Esophagus squamous epithelium (tissue), 5 donors: ENCODE results near the gene HIGD2B. TPM values are rescaled to one million over a fixed set of nuclear protein-coding genes. Genes with fewer than 3 reads are reported as not detected.

Experiments used
- DNase-seq: peaks from one replicate; lab custom pipeline; 2025; lab: John Stamatoyannopoulos, UW
- H3K27ac ChIP-seq, 4 donors: fragments of 200-600 bp; sonication (generic); one replicate each; pipeline ENCODE4 v1.5.1; 2016 to 2019; ENCODE audit warnings: mild to moderate bottlenecking in 1 of 4
- H3K27me3 ChIP-seq, 4 donors: fragments of 200-600 bp; sonication (generic); 1 replicate in 3 of 4; 2 replicates in 1 of 4; pipeline versions ENCODE4 v1.5.1 to v1.6.0; 2017 to 2021; ENCODE audit warnings: antibody characterized with exemption in 1 of 4
- H3K36me3 ChIP-seq, 3 donors: fragments of 200-600 bp; sonication (generic); one replicate each; pipeline ENCODE4 v1.5.1; 2016 to 2019
- H3K4me1 ChIP-seq, 3 donors: fragments of 200-600 bp; sonication (generic); one replicate each; pipeline ENCODE4 v1.5.1; 2017 to 2019
- H3K4me3 ChIP-seq, 4 donors: fragments of 200-600 bp; sonication (generic); 1 replicate in 3 of 4; 2 replicates in 1 of 4; pipeline ENCODE4 v1.5.1; 2016 to 2019; ENCODE audit warnings: mild to moderate bottlenecking in 2 of 4, moderate library complexity in 1 of 4
- H3K9me3 ChIP-seq, 3 donors: fragments of 200-600 bp; sonication (generic); one replicate each; pipeline ENCODE4 v1.5.1; 2016 to 2019
- POLR2A ChIP-seq, 4 donors: fragments of 450-650 bp; IDR thresholded peaks; one replicate each; pipeline ENCODE4 v1.6.1; 2017; ENCODE audit warnings: antibody characterized with exemption in 4 of 4, mild to moderate bottlenecking in 4 of 4, moderate library complexity in 3 of 4
- WGBS, 2 donors: methylation state at CpG; one replicate each; pipeline ENCODE4 v1.1.5; 2018; 5-methylcytosine and 5-hydroxymethylcytosine counted together
- intact Hi-C: fragments of 100-400 bp; cut with DNase I; formaldehyde crosslinking; loops from one replicate; pipeline ENCODE4 v1.15.0; 2022
- total RNA-seq, 4 donors: library from RNA; depleted of rRNA; stranded (reverse); fragments of >200 nt; gene quantifications; one replicate each; pipeline ENCODE4 v1.1.0, GENCODE V29; 2016
- TF ChIP-seq, protein P1 (sequence below), 6 experiments: fragments of 450-650 bp in 4 of 6; fragments of 200-600 bp in 2 of 6; sonication (generic) in 2 of 6; IDR thresholded peaks; one replicate each; pipeline ENCODE4 v1.5.1; 2016 to 2019; ENCODE audit warnings: antibody characterized with exemption in 6 of 6, mild to moderate bottlenecking in 4 of 6, moderate library complexity in 4 of 6
- donor health status: DM: yes; HTN: yes; CAD: no.

HIGD2B gene
- total RNA-seq, 4 donors from 2014 or later: not detected

DNA sequence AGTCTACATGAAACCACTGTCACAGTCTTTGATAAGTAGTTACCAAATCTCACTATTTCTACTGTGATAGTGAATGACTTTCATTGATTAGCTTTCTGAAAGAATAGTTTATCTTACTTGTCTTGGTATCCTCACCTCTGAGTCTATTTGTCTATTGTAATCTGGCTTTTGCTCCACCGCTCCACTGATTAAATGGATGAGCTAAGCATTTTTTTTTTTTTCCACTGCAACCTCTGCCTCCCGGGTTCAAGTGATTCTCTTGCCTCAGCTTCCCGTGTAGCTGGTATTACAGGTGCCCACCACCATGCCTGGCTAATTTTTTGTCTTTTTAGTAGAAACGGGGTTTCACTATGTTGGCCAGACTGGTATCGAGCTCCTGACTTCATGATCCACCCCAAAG lies 13.0 kb upstream of the HIGD2B start:
- Histone ChIP-seq H3K27me3 (no peaks in the 10 kb centered on the region), H3K9me3 (no peaks in the 10 kb centered on the region), H3K4me3 (no peak overlapping the region), H3K36me3 (no peaks in the 10 kb centered on the region), H3K27ac (no peak overlapping the region), H3K4me1 (peaks cover 0 to 12% (median 0%) of the 10 kb centered on the region in 3 donors)
- no peak for DNase-seq
- TF ChIP-seq, protein P1, sequence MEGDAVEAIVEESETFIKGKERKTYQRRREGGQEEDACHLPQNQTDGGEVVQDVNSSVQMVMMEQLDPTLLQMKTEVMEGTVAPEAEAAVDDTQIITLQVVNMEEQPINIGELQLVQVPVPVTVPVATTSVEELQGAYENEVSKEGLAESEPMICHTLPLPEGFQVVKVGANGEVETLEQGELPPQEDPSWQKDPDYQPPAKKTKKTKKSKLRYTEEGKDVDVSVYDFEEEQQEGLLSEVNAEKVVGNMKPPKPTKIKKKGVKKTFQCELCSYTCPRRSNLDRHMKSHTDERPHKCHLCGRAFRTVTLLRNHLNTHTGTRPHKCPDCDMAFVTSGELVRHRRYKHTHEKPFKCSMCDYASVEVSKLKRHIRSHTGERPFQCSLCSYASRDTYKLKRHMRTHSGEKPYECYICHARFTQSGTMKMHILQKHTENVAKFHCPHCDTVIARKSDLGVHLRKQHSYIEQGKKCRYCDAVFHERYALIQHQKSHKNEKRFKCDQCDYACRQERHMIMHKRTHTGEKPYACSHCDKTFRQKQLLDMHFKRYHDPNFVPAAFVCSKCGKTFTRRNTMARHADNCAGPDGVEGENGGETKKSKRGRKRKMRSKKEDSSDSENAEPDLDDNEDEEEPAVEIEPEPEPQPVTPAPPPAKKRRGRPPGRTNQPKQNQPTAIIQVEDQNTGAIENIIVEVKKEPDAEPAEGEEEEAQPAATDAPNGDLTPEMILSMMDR (IDR thresholded peaks at IDR 0.05): no peak
- no peak for TF ChIP-seq POLR2A (IDR thresholded peaks at IDR 0.05)
- intact Hi-C loops: no loop called here
- 92 to 95% methylated on average over 5 of the region's 5 CpGs for WGBS, 2 donors

DNA sequence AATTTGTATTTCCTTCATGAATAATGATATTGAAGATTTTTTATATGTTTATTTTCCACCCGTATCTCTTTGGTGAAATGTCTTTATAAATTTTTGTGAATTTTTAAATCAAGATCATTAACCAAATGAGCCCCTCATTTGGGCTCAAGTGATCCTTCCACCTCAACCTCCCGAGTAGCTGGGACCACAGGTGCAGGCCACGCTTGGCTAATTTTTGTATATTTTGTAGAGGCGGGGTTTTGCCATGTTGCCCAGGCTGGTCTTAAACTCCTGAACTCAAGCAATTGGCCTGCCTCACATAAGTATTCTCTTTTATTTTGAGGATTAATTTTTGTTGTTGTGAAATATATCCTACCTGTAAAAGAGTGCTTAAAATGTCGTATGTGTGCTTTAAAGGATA lies 5.0 kb upstream of the HIGD2B start:
- no peak for TF ChIP-seq POLR2A (IDR thresholded peaks at IDR 0.05)
- TF ChIP-seq, protein P1 (IDR thresholded peaks at IDR 0.05): no peak
- 61 to 70% methylated on average over 5 of the region's 5 CpGs for WGBS, 2 donors
- Histone ChIP-seq H3K4me3 (no peak overlapping the region), H3K9me3 (no peaks in the 10 kb centered on the region), H3K27ac (no peak overlapping the region), H3K4me1 (peaks cover 0 to 19% (median 4%) of the 10 kb centered on the region in 3 donors), H3K36me3 (no peaks in the 10 kb centered on the region), H3K27me3 (no peaks in the 10 kb centered on the region)
- no peak for DNase-seq
- intact Hi-C loops: no loop called here

DNA sequence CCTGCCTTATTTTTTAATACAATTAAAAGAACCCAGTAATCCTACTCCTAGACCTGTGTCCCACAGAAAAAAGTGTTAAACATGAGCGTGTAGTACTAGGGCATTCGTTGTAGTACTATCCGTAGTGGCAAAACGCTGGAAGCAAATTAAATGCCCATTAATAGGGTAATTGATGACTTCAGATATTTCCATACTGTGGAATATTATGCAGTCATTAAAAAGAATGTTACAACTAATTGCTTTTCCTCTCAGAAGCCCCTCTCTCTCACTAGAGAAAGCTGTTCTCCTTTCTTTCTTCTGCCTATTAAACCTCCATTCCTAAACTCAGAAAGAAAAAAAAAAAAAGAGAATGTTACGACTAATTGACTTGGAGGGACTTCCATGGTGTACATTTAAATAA lies 2.7 kb upstream of the HIGD2B start:
- H3K27me3 ChIP-seq: no peaks in the 10 kb centered on the region
- no peaks in the 10 kb centered on the region for H3K9me3 ChIP-seq
- TF ChIP-seq, protein P1 (IDR thresholded peaks at IDR 0.05): no peak
- TF ChIP-seq POLR2A (IDR thresholded peaks at IDR 0.05): no peak
- intact Hi-C loops: no loop called here
- WGBS, 2 donors: 96 to 98% methylated on average over 5 of the region's 5 CpGs
- H3K4me3 ChIP-seq: no peak overlapping the region
- H3K4me1 ChIP-seq: peaks cover 5 to 29% (median 11%) of the 10 kb centered on the region in 3 donors
- H3K36me3 ChIP-seq: no peaks in the 10 kb centered on the region
- DNase-seq: no peak
- no peak overlapping the region for H3K27ac ChIP-seq

DNA sequence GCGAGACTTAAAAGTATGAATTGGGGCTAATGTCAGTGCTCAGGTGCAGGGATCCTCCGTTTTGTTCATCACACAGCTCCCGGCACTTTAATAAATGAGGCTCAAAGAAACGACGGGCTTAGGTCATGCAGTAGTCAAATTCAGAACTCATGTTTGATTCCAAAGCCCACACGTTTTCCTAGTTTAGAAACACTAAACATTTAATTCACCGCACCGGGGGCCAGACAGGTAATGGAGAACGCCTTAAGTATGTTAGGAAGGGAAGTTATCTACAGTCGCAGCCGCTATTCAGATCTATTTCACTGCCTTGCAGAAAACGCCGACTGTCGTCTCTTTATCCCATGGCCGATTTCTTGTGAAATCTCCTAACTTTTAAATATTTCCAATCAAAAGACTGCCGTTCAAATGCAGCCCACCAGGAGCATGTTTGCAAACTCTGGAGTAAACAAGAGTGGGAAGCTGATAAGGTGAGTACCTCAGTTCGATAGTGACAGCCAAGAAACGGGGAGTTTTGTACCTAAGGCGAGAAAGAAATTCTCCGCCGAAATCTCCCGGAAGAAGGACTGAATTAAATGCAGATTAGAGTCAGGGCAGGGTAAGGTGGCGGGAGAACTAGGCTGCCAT lies 569 bp downstream of the HIGD2B start:
- Histone ChIP-seq H3K4me1 (peaks cover 5 to 22% (median 11%) of the 10 kb centered on the region in 3 donors), H3K4me3 (peak overlapping the region; percentile 51 to 79 (median 70)), H3K9me3 (no peaks in the 10 kb centered on the region), H3K27me3 (peaks cover 0 to 4% (median 0%) of the 10 kb centered on the region in 4 donors), H3K36me3 (no peaks in the 10 kb centered on the region), H3K27ac (peak overlapping the region; percentile 86 to 96 (median 90))
- no peak for TF ChIP-seq POLR2A (IDR thresholded peaks at IDR 0.05)
- TF ChIP-seq, protein P1 (IDR thresholded peaks at IDR 0.05): no peak
- WGBS, 2 donors: 15 to 23% methylated on average over 23 of the region's 23 CpGs
- intact Hi-C loops: no loop called here
- no peak for DNase-seq

DNA sequence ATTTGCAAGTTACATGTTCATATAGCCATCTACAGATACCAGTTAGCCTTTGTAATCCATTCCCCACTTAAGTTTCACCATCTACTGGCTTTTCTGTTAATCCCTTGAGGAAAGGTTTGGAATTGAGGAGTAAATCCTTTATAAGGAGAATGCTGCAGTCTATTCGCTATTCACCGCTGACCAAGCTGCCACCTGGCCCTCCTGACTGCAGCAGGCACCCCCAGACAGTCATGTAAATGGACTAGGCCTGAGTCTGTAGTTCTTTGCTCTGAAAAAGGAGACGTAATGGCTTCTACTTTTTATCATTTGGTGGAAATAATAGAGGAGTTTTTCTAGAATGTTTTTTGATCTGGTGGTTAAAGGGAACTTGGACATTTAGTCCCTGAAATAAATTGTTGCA lies 3.2 kb downstream of the HIGD2B start:
- Histone ChIP-seq H3K4me3 (no peak overlapping the region), H3K36me3 (no peaks in the 10 kb centered on the region), H3K9me3 (no peaks in the 10 kb centered on the region), H3K4me1 (peaks cover 5 to 22% (median 11%) of the 10 kb centered on the region in 3 donors), H3K27ac (no peak overlapping the region), H3K27me3 (peaks cover 0 to 22% (median 2%) of the 10 kb centered on the region in 4 donors)
- no peak for TF ChIP-seq POLR2A (IDR thresholded peaks at IDR 0.05)
- TF ChIP-seq, protein P1 (IDR thresholded peaks at IDR 0.05): no peak
- intact Hi-C loops: no loop called here
- 95% methylated on average over 3 of the region's 3 CpGs for WGBS, 2 donors
- DNase-seq: no peak
